Thyroid gland (tissue), 4 donors: ENCODE results near the gene ZMIZ1. TPM values are rescaled to one million over a fixed set of nuclear protein-coding genes. Genes with fewer than 3 reads are reported as not detected.

Experiments
- DNase-seq, 2 donors: peaks; one replicate each; pipeline ENCODE4 v3.0.0-alpha.2; 2019
- H3K27ac ChIP-seq, 3 donors: fragments of 200-600 bp; sonication (generic); 1 replicate in 2 of 3; 2 replicates in 1 of 3; pipeline ENCODE4 v1.5.1; 2016 to 2019; ENCODE audit warnings: mild to moderate bottlenecking in 1 of 3, moderate library complexity in 1 of 3
- H3K27me3 ChIP-seq: fragments of 200-600 bp; sonication (generic); one replicate; pipeline ENCODE4 v1.5.1; 2019
- H3K36me3 ChIP-seq, 2 donors: fragments of 200-600 bp; sonication (generic); one replicate each; pipeline ENCODE4 v1.5.1; 2016 to 2019
- H3K4me1 ChIP-seq, 2 donors: fragments of 200-600 bp; sonication (generic); one replicate each; pipeline ENCODE4 v1.5.1; 2017 to 2019
- H3K4me3 ChIP-seq, 3 donors: fragments of 200-600 bp; sonication (generic); replicated peaks in 1 of 3; 1 replicate in 2 of 3; 2 replicates in 1 of 3; pipeline ENCODE4 v1.5.1; 2016; ENCODE audit warnings: mild to moderate bottlenecking in 1 of 3
- H3K9me3 ChIP-seq: fragments of 200-600 bp; sonication (generic); one replicate; pipeline ENCODE4 v1.5.1; 2017
- POLR2A ChIP-seq, 2 donors: fragments of 450-650 bp; IDR thresholded peaks; one replicate each; pipeline ENCODE4 v1.6.1; 2017; ENCODE audit warnings: antibody characterized with exemption in 2 of 2, mild to moderate bottlenecking in 2 of 2, moderate library complexity in 1 of 2
- WGBS, 2 donors: methylation state at CpG; one replicate each; pipeline ENCODE4 v1.1.5; 2017; 5-methylcytosine and 5-hydroxymethylcytosine counted together
- intact Hi-C: fragments of 100-400 bp; cut with DNase I; formaldehyde crosslinking; loops from one replicate; pipeline ENCODE4 v1.15.1; 2023
- total RNA-seq, 4 donors: library from RNA; depleted of rRNA; stranded (reverse); fragments of >200 nt; gene quantifications; one replicate each; pipeline ENCODE4 v1.2.3, GENCODE V29; 2016
- TF ChIP-seq, protein P1 (sequence below), 6 experiments: fragments of 200-600 bp in 3 of 6; fragments of 450-650 bp in 3 of 6; sonication (generic) in 3 of 6; IDR thresholded peaks; one replicate each; pipeline ENCODE4 v1.5.1; 2016 to 2019; ENCODE audit warnings: antibody characterized with exemption in 6 of 6, mild to moderate bottlenecking in 2 of 6, inconsistent platforms in 1 of 6, moderate library complexity in 1 of 6

The ZMIZ1 gene
- total RNA-seq, 4 donors from 2014 or later, result 59.9 to 128 (median 94.4) TPM

DNA sequence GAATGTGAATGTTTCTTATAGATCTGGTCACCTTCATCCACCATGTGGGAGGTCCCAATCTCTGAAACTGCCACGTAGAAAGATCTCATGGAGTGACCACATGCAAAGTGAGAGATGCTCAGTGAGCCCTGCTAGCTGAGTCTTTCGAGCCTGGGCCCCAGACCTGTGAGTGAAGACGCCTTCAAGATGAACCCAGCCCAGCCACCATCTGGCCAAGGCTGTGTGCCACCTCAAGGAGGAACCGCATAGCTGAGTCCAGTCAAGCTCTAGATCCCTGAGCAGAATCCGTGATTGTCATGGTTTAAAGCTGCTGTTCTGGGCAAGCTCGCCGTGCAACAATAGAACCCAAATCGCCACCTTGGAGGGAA, 258.3 kb downstream of the ZMIZ1 start:
- Histone ChIP-seq H3K4me1 (peaks cover 0 to 8% of the 10 kb centered on the region in 2 donors), H3K27me3 (no peaks in the 10 kb centered on the region), H3K27ac (no peak overlapping the region), H3K36me3 (no peaks in the 10 kb centered on the region), H3K4me3 (no peak overlapping the region), H3K9me3 (no peaks in the 10 kb centered on the region)
- 93 to 95% methylated on average over 7 to 8 of the region's 8 CpGs for WGBS, 2 donors
- no peak for TF ChIP-seq POLR2A (IDR thresholded peaks at IDR 0.05)
- TF ChIP-seq, protein P1, sequence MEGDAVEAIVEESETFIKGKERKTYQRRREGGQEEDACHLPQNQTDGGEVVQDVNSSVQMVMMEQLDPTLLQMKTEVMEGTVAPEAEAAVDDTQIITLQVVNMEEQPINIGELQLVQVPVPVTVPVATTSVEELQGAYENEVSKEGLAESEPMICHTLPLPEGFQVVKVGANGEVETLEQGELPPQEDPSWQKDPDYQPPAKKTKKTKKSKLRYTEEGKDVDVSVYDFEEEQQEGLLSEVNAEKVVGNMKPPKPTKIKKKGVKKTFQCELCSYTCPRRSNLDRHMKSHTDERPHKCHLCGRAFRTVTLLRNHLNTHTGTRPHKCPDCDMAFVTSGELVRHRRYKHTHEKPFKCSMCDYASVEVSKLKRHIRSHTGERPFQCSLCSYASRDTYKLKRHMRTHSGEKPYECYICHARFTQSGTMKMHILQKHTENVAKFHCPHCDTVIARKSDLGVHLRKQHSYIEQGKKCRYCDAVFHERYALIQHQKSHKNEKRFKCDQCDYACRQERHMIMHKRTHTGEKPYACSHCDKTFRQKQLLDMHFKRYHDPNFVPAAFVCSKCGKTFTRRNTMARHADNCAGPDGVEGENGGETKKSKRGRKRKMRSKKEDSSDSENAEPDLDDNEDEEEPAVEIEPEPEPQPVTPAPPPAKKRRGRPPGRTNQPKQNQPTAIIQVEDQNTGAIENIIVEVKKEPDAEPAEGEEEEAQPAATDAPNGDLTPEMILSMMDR (IDR thresholded peaks at IDR 0.05), result no peak
- DNase-seq, result no peak
- intact Hi-C loops, result no loop called here

DNA sequence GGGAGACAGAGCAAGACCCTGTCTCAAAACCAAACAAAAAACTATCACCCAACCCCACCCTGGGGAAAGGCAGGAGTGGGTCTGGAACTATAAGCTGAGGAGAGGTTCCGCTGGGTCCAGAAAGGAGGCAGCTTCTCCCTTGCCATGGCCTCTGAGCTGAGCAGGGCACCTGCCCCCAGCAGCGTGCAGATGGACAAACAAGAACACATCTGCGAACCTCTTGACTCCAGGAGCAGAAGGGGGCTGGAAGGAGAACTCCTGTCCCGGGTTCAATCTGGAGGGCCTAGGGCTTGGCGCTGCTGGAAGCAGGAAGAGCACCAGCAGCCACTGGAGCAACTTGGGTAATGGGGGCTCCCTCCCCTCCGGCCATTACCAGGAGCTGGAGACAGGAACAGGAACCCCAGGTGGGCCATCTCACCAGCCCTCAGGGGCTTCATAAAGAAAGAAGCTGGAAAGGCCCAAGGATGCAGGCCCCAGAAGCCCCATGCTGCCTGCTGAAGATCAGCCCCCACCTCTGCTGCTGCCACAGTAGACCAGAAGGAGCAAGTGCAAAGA, 259.5 kb downstream of the ZMIZ1 start:
- no peak overlapping the region for H3K4me3 ChIP-seq
- no peaks in the 10 kb centered on the region for H3K36me3 ChIP-seq
- H3K27me3 ChIP-seq, result no peaks in the 10 kb centered on the region
- no peak for DNase-seq
- H3K27ac ChIP-seq, result no peak overlapping the region
- intact Hi-C loops, result no loop called here
- 77 to 100% methylated on average over 2 to 6 of the region's 6 CpGs for WGBS, 2 donors
- no peaks in the 10 kb centered on the region for H3K9me3 ChIP-seq
- H3K4me1 ChIP-seq, result peaks cover 0 to 3% of the 10 kb centered on the region in 2 donors
- TF ChIP-seq, protein P1 (IDR thresholded peaks at IDR 0.05), result no peak
- no peak for TF ChIP-seq POLR2A (IDR thresholded peaks at IDR 0.05)

DNA sequence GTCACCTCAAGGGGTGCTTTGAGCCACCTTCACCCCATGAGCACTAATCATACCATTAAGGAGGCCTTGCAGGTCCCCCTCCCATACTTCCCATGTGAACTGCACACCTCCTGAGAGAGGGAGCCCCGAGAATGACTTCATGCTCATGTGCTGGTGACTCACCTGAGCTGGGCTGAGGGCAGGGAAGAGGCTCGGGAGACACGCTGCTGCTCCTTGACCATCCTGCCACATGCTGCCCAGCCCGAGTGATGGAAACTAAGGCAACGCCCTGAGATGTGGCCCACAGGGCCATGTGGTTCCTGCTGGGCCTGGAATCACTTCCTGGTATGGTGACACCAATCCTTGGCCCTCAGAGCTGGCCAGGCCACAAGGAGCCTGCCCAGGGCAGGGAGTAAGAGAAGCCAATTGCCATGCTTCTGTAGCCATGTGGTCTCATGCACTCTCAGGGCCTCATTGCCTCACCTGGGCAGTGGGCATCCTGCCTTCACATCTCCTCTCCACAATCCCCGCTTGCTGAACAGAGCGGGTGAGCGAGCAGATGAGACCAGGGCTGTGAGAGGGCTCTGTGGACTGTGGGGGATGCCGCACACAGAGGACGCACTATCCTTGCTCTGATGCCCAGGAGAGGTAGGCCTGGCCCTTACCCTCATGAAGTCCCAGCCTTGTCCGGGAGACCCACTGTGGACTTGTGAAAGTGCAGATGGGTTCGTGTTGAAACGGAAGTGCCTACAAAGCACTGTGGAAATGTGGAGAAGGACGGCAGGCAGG, 260.2 kb downstream of the ZMIZ1 start:
- peaks cover 0 to 3% of the 10 kb centered on the region in 2 donors for H3K4me1 ChIP-seq
- intact Hi-C loops, result no loop called here
- no peaks in the 10 kb centered on the region for H3K36me3 ChIP-seq
- no peak for DNase-seq
- H3K27me3 ChIP-seq, result no peaks in the 10 kb centered on the region
- TF ChIP-seq, protein P1 (IDR thresholded peaks at IDR 0.05), result no peak
- no peak for TF ChIP-seq POLR2A (IDR thresholded peaks at IDR 0.05)
- H3K9me3 ChIP-seq, result no peaks in the 10 kb centered on the region
- no peak overlapping the region for H3K4me3 ChIP-seq
- WGBS, 2 donors, result 91 to 97% methylated on average over 10 to 12 of the region's 14 CpGs
- no peak overlapping the region for H3K27ac ChIP-seq

DNA sequence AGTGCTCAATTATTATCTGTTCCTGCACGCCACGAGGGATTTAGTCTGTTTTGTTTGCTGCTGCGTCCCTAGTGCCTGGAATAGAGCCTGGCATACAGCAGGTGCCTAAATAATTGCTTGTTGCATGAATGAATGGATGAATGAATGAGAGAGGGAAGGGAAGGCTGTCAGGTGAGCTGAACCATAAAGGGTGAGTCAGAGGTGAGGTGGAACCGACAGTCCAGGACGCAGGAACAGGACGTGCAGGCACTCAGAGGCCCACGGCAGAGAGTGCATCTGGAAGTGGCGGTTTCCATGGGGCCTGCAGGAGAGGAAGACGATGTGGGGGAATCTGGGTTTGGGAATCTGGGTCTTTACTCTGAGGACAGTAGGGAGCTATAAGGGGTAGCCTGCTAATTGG, 260.8 kb downstream of the ZMIZ1 start:
- Histone ChIP-seq H3K27me3 (no peaks in the 10 kb centered on the region), H3K27ac (no peak overlapping the region), H3K36me3 (no peaks in the 10 kb centered on the region), H3K9me3 (no peaks in the 10 kb centered on the region), H3K4me3 (no peak overlapping the region), H3K4me1 (peaks cover under 1 to 8% of the 10 kb centered on the region in 2 donors)
- TF ChIP-seq POLR2A (IDR thresholded peaks at IDR 0.05), result no peak
- TF ChIP-seq, protein P1 (IDR thresholded peaks at IDR 0.05), result no peak
- WGBS, 2 donors, result 91 to 92% methylated on average over 9 of the region's 9 CpGs
- intact Hi-C loops, result no loop called here
- DNase-seq, result no peak

DNA sequence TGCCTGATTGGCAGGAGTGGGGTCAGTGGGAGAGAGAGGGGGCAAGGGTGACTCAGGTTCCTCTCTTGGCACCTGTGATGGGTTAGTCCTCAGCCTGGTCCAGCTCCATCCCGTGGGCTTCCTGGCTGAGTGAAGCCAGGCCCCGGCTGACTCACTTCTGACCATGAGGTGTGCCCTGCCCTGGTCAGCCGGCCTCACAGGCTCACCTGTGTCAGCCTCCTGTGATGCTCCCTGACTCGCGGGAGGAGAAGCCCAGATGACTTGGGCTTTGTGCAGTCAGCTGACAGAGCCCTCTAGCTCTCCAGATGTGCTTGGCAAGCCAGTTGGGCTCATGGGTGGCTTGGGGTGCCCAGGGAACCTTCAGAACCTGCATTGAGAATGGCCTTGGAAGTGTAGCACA, 262.5 kb downstream of the ZMIZ1 start:
- no peak for TF ChIP-seq POLR2A (IDR thresholded peaks at IDR 0.05)
- TF ChIP-seq, protein P1 (IDR thresholded peaks at IDR 0.05), result no peak
- DNase-seq, result no peak
- H3K27ac ChIP-seq, result no peak overlapping the region
- intact Hi-C loops, result no loop called here
- no peaks in the 10 kb centered on the region for H3K27me3 ChIP-seq
- 88 to 90% methylated on average over 3 to 5 of the region's 5 CpGs for WGBS, 2 donors
- H3K4me1 ChIP-seq, result peaks cover 17 to 25% of the 10 kb centered on the region in 2 donors
- H3K9me3 ChIP-seq, result no peaks in the 10 kb centered on the region
- no peak overlapping the region for H3K4me3 ChIP-seq
- H3K36me3 ChIP-seq, result no peaks in the 10 kb centered on the region
